Measurements from ENCODE around the gene NFKB1. TPM values are rescaled to one million over a fixed set of nuclear protein-coding genes. Genes with fewer than 3 reads are reported as not detected.

NFKB1 gene
- total and polyA plus RNA-seq, 2 experiments from 2014 or later = 15.5 to 26.6 TPM

- no peak overlapping the region for H3K4me3 ChIP-seq
- H3K36me3 ChIP-seq = no peaks in the 10 kb centered on the region
- H3K4me1 ChIP-seq (ENCODE audit: low read depth) = peaks cover 40% of the 10 kb centered on the region
- H3K9me3 ChIP-seq (ENCODE audit: low read depth) = no peaks in the 10 kb centered on the region
- H3K27me3 ChIP-seq = no peaks in the 10 kb centered on the region
- DNase-seq (ENCODE audit: low read depth in 1 of 2, low spot score in 1 of 2) = peak in 1 of 2 donors; percentile 78
- no peak overlapping the region for H3K27ac ChIP-seq
- TF ChIP-seq CTCF (IDR thresholded peaks at IDR 0.05; ENCODE audit: low read depth, low read length) = no peak
Measured at GRCh38 chr4:102578819-102579218, 77.7 kb downstream of the NFKB1 start.

GRCh38 chr4:102579794-102580462 is 78.8 kb downstream of the NFKB1 start:
- Histone ChIP-seq H3K27me3 (no peaks in the 10 kb centered on the region), H3K36me3 (no peaks in the 10 kb centered on the region), H3K9me3 (ENCODE audit: low read depth) (no peaks in the 10 kb centered on the region), H3K4me1 (ENCODE audit: low read depth) (peaks cover 40% of the 10 kb centered on the region), H3K27ac (peak overlapping the region; percentile 52), H3K4me3 (no peak overlapping the region)
- no peak for TF ChIP-seq CTCF (IDR thresholded peaks at IDR 0.05; ENCODE audit: low read depth, low read length)
- DNase-seq (ENCODE audit: low read depth in 1 of 2, low spot score in 1 of 2) = no peak

GRCh38 chr4:102580463-102580842 is 79.3 kb downstream of the NFKB1 start:
- no peaks in the 10 kb centered on the region for H3K27me3 ChIP-seq
- peaks cover 40% of the 10 kb centered on the region for H3K4me1 ChIP-seq (ENCODE audit: low read depth)
- no peak overlapping the region for H3K4me3 ChIP-seq
- peak overlapping the region; percentile 52 for H3K27ac ChIP-seq
- peak in 1 of 2 donors; percentile 33 for DNase-seq (ENCODE audit: low read depth in 1 of 2, low spot score in 1 of 2)
- H3K36me3 ChIP-seq = no peaks in the 10 kb centered on the region
- TF ChIP-seq CTCF (IDR thresholded peaks at IDR 0.05; ENCODE audit: low read depth, low read length) = no peak
- no peaks in the 10 kb centered on the region for H3K9me3 ChIP-seq (ENCODE audit: low read depth)

GRCh38 chr4:102584091-102584490 is 82.9 kb downstream of the NFKB1 start:
- no peak for DNase-seq (ENCODE audit: low read depth in 1 of 2, low spot score in 1 of 2)
- H3K27ac ChIP-seq = no peak overlapping the region
- no peaks in the 10 kb centered on the region for H3K27me3 ChIP-seq
- no peak overlapping the region for H3K4me3 ChIP-seq
- no peaks in the 10 kb centered on the region for H3K36me3 ChIP-seq
- H3K4me1 ChIP-seq (ENCODE audit: low read depth) = peaks cover 37% of the 10 kb centered on the region
- TF ChIP-seq CTCF (IDR thresholded peaks at IDR 0.05; ENCODE audit: low read depth, low read length) = no peak
- H3K9me3 ChIP-seq (ENCODE audit: low read depth) = no peaks in the 10 kb centered on the region

GRCh38 chr4:102585329-102585728 is 84.2 kb downstream of the NFKB1 start:
- DNase-seq (ENCODE audit: low read depth in 1 of 2, low spot score in 1 of 2) = no peak
- no peaks in the 10 kb centered on the region for H3K27me3 ChIP-seq
- no peaks in the 10 kb centered on the region for H3K9me3 ChIP-seq (ENCODE audit: low read depth)
- no peak overlapping the region for H3K4me3 ChIP-seq
- peaks cover 25% of the 10 kb centered on the region for H3K4me1 ChIP-seq (ENCODE audit: low read depth)
- no peak for TF ChIP-seq CTCF (IDR thresholded peaks at IDR 0.05; ENCODE audit: low read depth, low read length)
- H3K27ac ChIP-seq = no peak overlapping the region
- H3K36me3 ChIP-seq = no peaks in the 10 kb centered on the region
